A549 (cell line): ENCODE results near the gene MEIOSIN.

Experiments used
- CEBPB ChIP-seq, 2 experiments: fragments of >200 bp in 1 of 2; sonication (Bioruptor Twin) in 1 of 2; formaldehyde crosslinking in 1 of 2; IDR thresholded peaks; 2 replicates each; pipeline ENCODE4 v1.6.1; 2012 to 2016
- CTCF ChIP-seq: fragments of >200 bp; sonication (Bioruptor Twin); formaldehyde crosslinking; IDR thresholded peaks from 3 replicates; pipeline ENCODE4 v1.5.1; 2016
- EP300 ChIP-seq, 2 experiments: fragments of >200 bp; sonication (Bioruptor Twin); formaldehyde crosslinking; IDR thresholded peaks; 2 replicates in 1 of 2; 3 replicates in 1 of 2; pipeline ENCODE4 v1.6.1; 2016 to 2017
- MYC ChIP-seq: IDR thresholded peaks from 2 replicates; pipeline ENCODE4 v1.6.1; 2012; ENCODE audit warnings: mild to moderate bottlenecking, inconsistent platforms, low read length, improper control_type of control experiment, borderline replicate concordance
- RAD21 ChIP-seq, 2 experiments: fragments of >200 bp in 1 of 2; sonication (Bioruptor Twin) in 1 of 2; formaldehyde crosslinking in 1 of 2; IDR thresholded peaks in 1 of 2; conservative IDR thresholded peaks in 1 of 2; 2 replicates in 1 of 2; 3 replicates in 1 of 2; pipeline ENCODE4 v1.6.1; 2012 to 2018; ENCODE audit warnings: inconsistent platforms in 1 of 2
- TF ChIP-seq, protein P1 (sequence below): IDR thresholded peaks from 2 replicates; pipeline ENCODE4 v1.6.1; 2012
- TF ChIP-seq, protein P2 (sequence below): fragments of 200-600 bp; sonication (generic); IDR thresholded peaks from 2 replicates; pipeline ENCODE4 v1.6.1; 2016; ENCODE audit warnings: antibody characterized with exemption, mild to moderate bottlenecking, moderate library complexity

GRCh38 chr19:45753548-45753947, 20.3 kb downstream of the MEIOSIN start:
- TF ChIP-seq CTCF, result no peak
- no peak for TF ChIP-seq CEBPB (IDR thresholded peaks at IDR 0.05)
- TF ChIP-seq MYC, result no peak
- no peak for TF ChIP-seq RAD21 (conservative IDR thresholded peaks at IDR 0.05 in 1 of 2, IDR thresholded peaks at IDR 0.05 in 1 of 2)
- TF ChIP-seq, protein P1, sequence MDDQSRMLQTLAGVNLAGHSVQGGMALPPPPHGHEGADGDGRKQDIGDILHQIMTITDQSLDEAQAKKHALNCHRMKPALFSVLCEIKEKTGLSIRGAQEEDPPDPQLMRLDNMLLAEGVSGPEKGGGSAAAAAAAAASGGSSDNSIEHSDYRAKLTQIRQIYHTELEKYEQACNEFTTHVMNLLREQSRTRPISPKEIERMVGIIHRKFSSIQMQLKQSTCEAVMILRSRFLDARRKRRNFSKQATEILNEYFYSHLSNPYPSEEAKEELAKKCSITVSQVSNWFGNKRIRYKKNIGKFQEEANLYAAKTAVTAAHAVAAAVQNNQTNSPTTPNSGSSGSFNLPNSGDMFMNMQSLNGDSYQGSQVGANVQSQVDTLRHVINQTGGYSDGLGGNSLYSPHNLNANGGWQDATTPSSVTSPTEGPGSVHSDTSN, result no peak
- TF ChIP-seq, protein P2, sequence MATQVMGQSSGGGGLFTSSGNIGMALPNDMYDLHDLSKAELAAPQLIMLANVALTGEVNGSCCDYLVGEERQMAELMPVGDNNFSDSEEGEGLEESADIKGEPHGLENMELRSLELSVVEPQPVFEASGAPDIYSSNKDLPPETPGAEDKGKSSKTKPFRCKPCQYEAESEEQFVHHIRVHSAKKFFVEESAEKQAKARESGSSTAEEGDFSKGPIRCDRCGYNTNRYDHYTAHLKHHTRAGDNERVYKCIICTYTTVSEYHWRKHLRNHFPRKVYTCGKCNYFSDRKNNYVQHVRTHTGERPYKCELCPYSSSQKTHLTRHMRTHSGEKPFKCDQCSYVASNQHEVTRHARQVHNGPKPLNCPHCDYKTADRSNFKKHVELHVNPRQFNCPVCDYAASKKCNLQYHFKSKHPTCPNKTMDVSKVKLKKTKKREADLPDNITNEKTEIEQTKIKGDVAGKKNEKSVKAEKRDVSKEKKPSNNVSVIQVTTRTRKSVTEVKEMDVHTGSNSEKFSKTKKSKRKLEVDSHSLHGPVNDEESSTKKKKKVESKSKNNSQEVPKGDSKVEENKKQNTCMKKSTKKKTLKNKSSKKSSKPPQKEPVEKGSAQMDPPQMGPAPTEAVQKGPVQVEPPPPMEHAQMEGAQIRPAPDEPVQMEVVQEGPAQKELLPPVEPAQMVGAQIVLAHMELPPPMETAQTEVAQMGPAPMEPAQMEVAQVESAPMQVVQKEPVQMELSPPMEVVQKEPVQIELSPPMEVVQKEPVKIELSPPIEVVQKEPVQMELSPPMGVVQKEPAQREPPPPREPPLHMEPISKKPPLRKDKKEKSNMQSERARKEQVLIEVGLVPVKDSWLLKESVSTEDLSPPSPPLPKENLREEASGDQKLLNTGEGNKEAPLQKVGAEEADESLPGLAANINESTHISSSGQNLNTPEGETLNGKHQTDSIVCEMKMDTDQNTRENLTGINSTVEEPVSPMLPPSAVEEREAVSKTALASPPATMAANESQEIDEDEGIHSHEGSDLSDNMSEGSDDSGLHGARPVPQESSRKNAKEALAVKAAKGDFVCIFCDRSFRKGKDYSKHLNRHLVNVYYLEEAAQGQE, result no peak
- TF ChIP-seq EP300 (IDR thresholded peaks at IDR 0.05), result no peak
